ENCODE results near the gene RLBP1.

The RLBP1 gene

DNA sequence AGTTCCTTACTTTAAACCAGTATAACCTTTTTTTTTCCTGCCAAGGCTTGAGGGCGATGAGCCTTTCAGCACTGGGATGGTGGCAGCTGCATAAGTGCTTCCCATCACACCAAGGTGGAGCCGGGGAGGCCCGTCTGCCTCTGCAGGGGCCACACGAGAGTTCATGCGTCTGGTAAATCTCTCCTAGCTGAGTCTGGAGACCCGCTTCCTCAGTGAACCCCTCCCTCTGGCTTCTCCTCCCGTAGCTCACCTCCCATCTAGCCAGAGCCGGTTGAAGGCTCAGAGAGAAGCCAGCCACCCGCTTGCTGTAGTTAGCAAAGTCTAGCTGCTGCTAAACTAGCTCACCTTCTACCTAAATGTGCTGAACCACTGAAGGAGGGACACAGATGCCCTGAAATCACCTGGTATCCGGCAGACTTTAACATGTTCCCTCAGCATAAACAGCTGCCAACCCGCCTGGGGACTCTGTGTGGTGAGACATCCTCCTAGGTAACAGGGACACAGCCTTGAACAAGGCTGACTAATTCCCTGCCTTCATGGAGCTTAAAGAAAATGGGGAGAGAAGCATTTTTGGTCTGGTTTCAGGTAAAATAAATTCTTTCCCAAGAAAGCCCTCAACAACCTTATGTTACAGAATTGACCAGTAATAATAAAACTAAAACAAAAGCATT lies 42.9 kb downstream of the RLBP1 start:
- no peak for DNase-seq (ENCODE audit: low spot score)

GRCh38 chr15:89177633-89178306 lies 43.6 kb downstream of the RLBP1 start:
- DNase-seq (ENCODE audit: low spot score): peak; percentile 71

GRCh38 chr15:89177116-89177515 lies 44.3 kb downstream of the RLBP1 start:
- DNase-seq (ENCODE audit: low spot score): no peak

DNA sequence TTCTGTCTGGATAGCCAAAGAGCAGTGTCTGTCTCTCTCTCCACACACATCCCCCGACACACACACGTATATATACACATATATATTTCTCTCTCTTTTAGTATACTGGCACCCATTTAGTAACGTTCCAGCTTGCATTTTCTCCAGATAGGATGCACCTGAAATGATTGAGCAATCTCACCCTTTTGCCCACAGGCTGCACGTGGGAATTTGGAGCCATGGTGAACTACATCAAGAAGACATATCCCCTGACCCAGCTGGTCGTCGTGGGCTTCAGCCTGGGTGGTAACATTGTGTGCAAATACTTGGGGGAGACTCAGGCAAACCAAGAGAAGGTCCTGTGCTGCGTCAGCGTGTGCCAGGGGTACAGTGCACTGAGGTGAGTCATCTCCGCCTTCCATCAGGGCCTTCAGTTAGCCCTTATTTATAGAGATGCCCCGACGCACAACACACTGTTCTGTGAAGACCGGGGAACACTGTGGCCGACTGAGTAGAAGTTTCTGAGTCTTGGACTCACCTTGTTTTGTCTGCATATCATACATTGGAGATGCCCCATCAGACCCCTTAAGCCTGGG lies 45.7 kb downstream of the RLBP1 start:
- DNase-seq (ENCODE audit: low spot score): no peak

DNA sequence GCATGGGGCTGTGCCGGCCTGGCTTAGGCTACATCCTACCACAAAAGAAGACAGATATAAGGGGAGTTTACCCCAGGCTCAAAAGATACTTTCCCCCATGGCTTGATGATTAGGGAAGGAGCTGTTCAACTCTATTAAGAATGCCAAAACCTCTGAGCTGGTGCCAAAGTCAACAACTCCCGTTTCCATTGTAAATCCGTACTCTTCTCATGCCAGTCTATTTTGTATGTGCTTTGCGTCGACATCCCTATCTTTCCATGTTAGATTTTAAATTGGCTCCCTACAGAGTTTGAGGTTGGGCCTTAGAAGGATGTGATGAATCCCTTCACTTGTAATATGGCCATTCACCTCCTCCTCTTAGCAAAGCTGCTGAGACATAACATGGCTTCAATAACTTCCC lies 46.9 kb downstream of the RLBP1 start:
- DNase-seq (ENCODE audit: low spot score): no peak

DNA sequence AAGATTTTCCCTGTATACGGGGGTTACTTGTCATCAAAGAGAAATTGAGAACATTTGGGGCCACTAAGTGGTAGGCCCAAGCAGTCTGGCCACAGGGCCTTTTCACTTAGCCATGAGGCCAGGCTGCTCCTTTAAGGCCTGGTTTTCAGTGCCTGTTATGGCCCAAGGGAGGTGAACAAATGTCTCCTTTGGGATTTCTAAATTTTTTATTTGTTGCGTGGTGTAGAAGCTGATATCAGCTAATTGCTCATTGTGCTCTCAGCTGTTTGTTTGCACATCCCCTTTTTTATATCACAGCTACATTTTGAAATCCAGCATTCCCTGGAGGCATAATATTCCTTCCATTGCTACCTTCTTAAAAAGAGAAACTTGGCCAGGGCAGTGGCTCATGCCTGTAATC lies 48.5 kb downstream of the RLBP1 start:
- DNase-seq (ENCODE audit: low spot score): no peak

DNA sequence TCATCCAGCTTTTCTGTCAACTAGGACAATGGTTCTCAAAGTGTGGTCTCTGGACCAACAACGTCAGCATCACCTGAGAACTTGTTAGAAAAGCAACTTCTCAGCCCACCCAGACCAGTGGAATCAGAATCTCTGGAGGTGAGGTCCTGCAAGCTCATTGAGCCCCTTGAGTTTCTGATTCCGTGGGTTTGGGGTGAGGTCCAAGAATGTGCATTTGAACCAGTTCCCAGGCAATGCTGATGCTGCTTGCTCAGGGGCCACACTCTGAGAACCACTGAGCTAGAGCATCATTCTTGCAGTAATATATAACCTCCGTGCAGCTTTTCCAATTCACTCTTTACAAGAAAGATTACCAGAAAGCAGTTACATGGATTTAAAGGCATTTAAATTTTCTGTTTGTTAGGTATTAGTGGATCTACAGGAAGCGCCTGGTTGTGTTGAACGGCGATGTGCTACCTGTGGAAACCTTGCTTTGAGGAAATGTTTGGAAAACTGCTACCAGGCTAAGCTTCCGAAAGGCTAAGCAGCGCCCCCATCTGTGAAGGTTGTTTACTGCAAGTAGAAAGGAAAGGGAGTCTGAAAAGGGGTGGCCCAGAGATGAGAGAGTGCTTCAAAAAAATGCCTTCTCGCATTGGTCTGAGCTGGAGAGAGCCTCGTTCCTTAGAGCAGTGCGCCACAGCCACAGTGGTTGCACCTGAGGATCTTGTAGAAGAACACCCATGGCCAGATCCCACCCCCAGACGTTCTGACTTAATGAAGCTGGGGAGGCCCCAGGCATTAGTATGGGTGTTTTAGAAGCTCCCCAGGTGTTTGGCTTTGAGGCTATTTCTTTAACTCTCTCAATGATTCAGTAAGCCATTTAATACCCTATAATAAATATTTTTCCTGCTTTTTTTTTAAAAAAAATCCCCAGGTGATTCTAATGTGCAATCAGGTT lies 50.0 kb downstream of the RLBP1 start:
- peak; percentile 43 for DNase-seq (ENCODE audit: low spot score)

GRCh38 chr15:89170364-89170763 lies 51.0 kb downstream of the RLBP1 start:
- DNase-seq (ENCODE audit: low spot score): no peak

GRCh38 chr15:89168316-89168833 lies 53.0 kb downstream of the RLBP1 start:
- DNase-seq (ENCODE audit: low spot score): no peak

GRCh38 chr15:89167267-89168176 lies 53.9 kb downstream of the RLBP1 start:
- no peak for DNase-seq (ENCODE audit: low spot score)

GRCh38 chr15:89165677-89166076 lies 55.7 kb downstream of the RLBP1 start:
- DNase-seq (ENCODE audit: low spot score): no peak

- no peak for DNase-seq (ENCODE audit: low spot score)
Measured at GRCh38 chr15:89164712-89165211, 56.6 kb downstream of the RLBP1 start.

GRCh38 chr15:89163271-89164055 lies 57.9 kb downstream of the RLBP1 start:
- DNase-seq (ENCODE audit: low spot score): no peak

DNA sequence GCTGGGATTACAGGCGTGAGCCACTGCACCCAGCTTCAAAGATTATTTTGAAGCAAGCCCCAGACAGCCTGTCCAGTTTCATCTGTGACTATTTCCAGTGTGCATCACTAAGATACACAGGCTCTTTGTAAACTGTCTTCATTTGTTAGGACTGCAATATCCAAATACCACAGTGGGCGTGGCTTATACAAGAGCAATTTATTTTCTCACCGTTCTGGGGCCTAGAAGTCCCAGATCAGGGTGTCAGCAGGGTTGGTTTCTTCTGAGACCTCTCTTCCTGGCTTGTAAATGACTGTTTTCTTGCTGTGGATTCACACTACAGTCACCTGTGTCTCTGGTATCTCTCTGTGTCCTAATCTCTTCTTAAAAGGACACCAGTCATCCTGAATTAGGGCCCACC lies 59.7 kb downstream of the RLBP1 start:
- no peak for DNase-seq (ENCODE audit: low spot score)

Data from CD4-positive, alpha-beta T cell treated with Interleukin-2 at 100 ng/mL for 4 hours (primary cell).